SK-N-DZ (cell line): ENCODE measurements around the gene PHLPP2. TPM values are rescaled to one million over a fixed set of nuclear protein-coding genes. Genes with fewer than 3 reads are reported as not detected.

ENCODE experiments used
- DNase-seq: peaks from one replicate; pipeline ENCODE4 v3.0.0-alpha.2; 2015; ENCODE audit warnings: low spot score
- polyA plus RNA-seq, 2 experiments: library from polyadenylated mRNA; depleted of rRNA; stranded (reverse); fragments of >200 nt; gene quantifications; 2 replicates each; pipeline ENCODE4 v1.2.3, GENCODE V29; 2014

The PHLPP2 gene
- 2.0 and 2.4 TPM in 2 replicates for polyA plus RNA-seq (2014; cell fraction: cytosol; rRNA removed)
- polyA plus RNA-seq (2014; cell fraction: nucleus; rRNA removed): 3.4 and 5.5 TPM in 2 replicates

GRCh38 chr16:71724320-71724751 is at the start of gene PHLPP2:
TSS of gene PHLPP2 (minus strand) at chr16:71724701. CDS start at chr16:71714795, 9,906 bp downstream.
- DNase-seq: no peak

- DNase-seq: no peak
These were observed 47.1 kb upstream of the PHLPP2 start for GRCh38 chr16:71771571-71771970.

GRCh38 chr16:71769222-71769621 is 44.7 kb upstream of the PHLPP2 start:
- no peak for DNase-seq

GRCh38 chr16:71767060-71767900 is 42.8 kb upstream of the PHLPP2 start:
- DNase-seq: no peak

GRCh38 chr16:71762186-71762585 is 37.7 kb upstream of the PHLPP2 start:
- no peak for DNase-seq

GRCh38 chr16:71761097-71761496 is 36.6 kb upstream of the PHLPP2 start:
- no peak for DNase-seq

- DNase-seq: no peak
These were observed 33.8 kb upstream of the PHLPP2 start for GRCh38 chr16:71758293-71758760.

GRCh38 chr16:71754652-71755051 is 30.2 kb upstream of the PHLPP2 start:
- DNase-seq: no peak

- DNase-seq: no peak
These were observed 29.6 kb upstream of the PHLPP2 start for GRCh38 chr16:71754108-71754507.

GRCh38 chr16:71748226-71748625 is 23.7 kb upstream of the PHLPP2 start:
- DNase-seq: no peak

GRCh38 chr16:71746442-71747046 is 22.0 kb upstream of the PHLPP2 start:
- peak; percentile 28 for DNase-seq

GRCh38 chr16:71738855-71739254 is 14.4 kb upstream of the PHLPP2 start:
- DNase-seq: no peak

GRCh38 chr16:71737501-71737900 is 13.0 kb upstream of the PHLPP2 start:
- no peak for DNase-seq

- no peak for DNase-seq
These were observed 10.0 kb upstream of the PHLPP2 start for GRCh38 chr16:71734511-71734910.

- no peak for DNase-seq
These were observed 8.1 kb upstream of the PHLPP2 start for GRCh38 chr16:71732587-71732986.

GRCh38 chr16:71727551-71728324 is 3.2 kb upstream of the PHLPP2 start:
- no peak for DNase-seq

GRCh38 chr16:71726476-71727315 is 2.2 kb upstream of the PHLPP2 start:
- DNase-seq: no peak

- peak; percentile 67 for DNase-seq
These were observed 773 bp downstream of the PHLPP2 start for GRCh38 chr16:71723537-71724319.

- peak; percentile 67 for DNase-seq
These were observed 1.5 kb downstream of the PHLPP2 start for GRCh38 chr16:71722801-71723536.
